HCT116 (cell line): ENCODE results near the gene DGAT2. TPM values are rescaled to one million over a fixed set of nuclear protein-coding genes. Genes with fewer than 3 reads are reported as not detected.

Experiments used
- ATAC-seq: fragments of 200-7000 bp; cut with Tn5 transposase; 2 replicates; pipeline ENCODE4 v1.9.1; 2020; ENCODE audit warnings: mild to moderate bottlenecking, moderate library complexity
- BruUV-seq: library from RNA; stranded (reverse); fragments of 400-500 nt; replicated peaks from 2 replicates; lab custom pipeline; 2021; lab: Mats Ljungman, UMichigan
- CTCF ChIA-PET: fragments of 300-600 bp; sonication (Branson Sonifier 250); formaldehyde crosslinking; loops from one replicate; lab custom pipeline; 2021; ENCODE audit warnings: antibody characterized with exemption; lab: Charles Lee
- POLR2A ChIA-PET: fragments of 300-600, 350-600 bp; sonication (Branson Sonifier 250); formaldehyde crosslinking; loops from one replicate; lab custom pipeline; 2021; ENCODE audit warnings: antibody characterized with exemption; lab: Charles Lee
- RAD21 ChIA-PET, 2 experiments: fragments of 300-600 bp; sonication (Branson Sonifier 250); formaldehyde crosslinking; loops; one replicate each; lab custom pipeline; 2023; ENCODE audit warnings: low total read pairs in 2 of 2; ENCODE audit not compliant: uncharacterized antibody in 2 of 2, unreplicated experiment in 2 of 2, low non-redundant PET in 1 of 2; lab: Charles Lee
- DNase-seq: peaks from one replicate; pipeline ENCODE4 v3.0.0-alpha.2; 2010; ENCODE audit warnings: low read depth, low spot score
- H2AFZ ChIP-seq: fragments of 200-600 bp; shearing (Covaris generic), sonication (generic); 2 replicates; pipeline ENCODE4 v1.6.1; 2017; ENCODE audit warnings: low read depth, mixed run types, mixed read lengths, antibody characterized with exemption, low read length; ENCODE audit not compliant: poor library complexity, severe bottlenecking
- H3K27ac ChIP-seq: 2 replicates; pipeline ENCODE4 v1.5.1; 2012; ENCODE audit warnings: low read depth, low read length
- H3K27me3 ChIP-seq: fragments of 200-600 bp; sonication (generic); 2 replicates; pipeline ENCODE4 v1.6.1; 2016; ENCODE audit warnings: mixed run types, low read length, mixed read lengths; ENCODE audit not compliant: insufficient read depth
- H3K36me3 ChIP-seq, 2 experiments: fragments of 200-500 bp in 1 of 2; fragments of 200-600 bp in 1 of 2; sonication (Bioruptor generic) in 1 of 2; sonication (generic) in 1 of 2; 2 replicates each; pipeline versions ENCODE4 v1.5.1 to v1.6.1; 2014 to 2016; ENCODE audit warnings: low read length in 2 of 2, inconsistent platforms in 1 of 2, mixed read lengths in 1 of 2, mixed run types in 1 of 2; ENCODE audit not compliant: insufficient read depth in 2 of 2, control insufficient read depth in 1 of 2
- H3K4me1 ChIP-seq, 2 experiments: fragments of 200-600 bp in 1 of 2; sonication (generic) in 1 of 2; 2 replicates each; pipeline versions ENCODE4 v1.5.1 to v1.6.1; 2012 to 2017; ENCODE audit warnings: low read length in 2 of 2, inconsistent platforms in 1 of 2, mild to moderate bottlenecking in 1 of 2, mixed read lengths in 1 of 2, mixed run types in 1 of 2, moderate library complexity in 1 of 2; ENCODE audit not compliant: insufficient read depth in 2 of 2, control insufficient read depth in 1 of 2
- H3K4me2 ChIP-seq: fragments of 200-600 bp; sonication (generic); 2 replicates; pipeline ENCODE4 v1.6.1; 2017; ENCODE audit warnings: mixed run types, low read length, mixed read lengths
- H3K4me3 ChIP-seq, 2 experiments: fragments of 200-600 bp in 1 of 2; sonication (generic) in 1 of 2; replicated peaks in 1 of 2; 2 replicates each; pipeline ENCODE4 v1.5.1; 2011 to 2016; ENCODE audit warnings: low read length in 2 of 2, control low read depth in 1 of 2, low read depth in 1 of 2, mild to moderate bottlenecking in 1 of 2, mixed read lengths in 1 of 2, mixed run types in 1 of 2
- H3K79me2 ChIP-seq: fragments of 200-600 bp; sonication (generic); 2 replicates; pipeline ENCODE4 v1.6.1; 2017; ENCODE audit warnings: mild to moderate bottlenecking, mixed run types, low read length, moderate library complexity, mixed read lengths; ENCODE audit not compliant: insufficient read depth
- H3K9ac ChIP-seq: fragments of 200-600 bp; sonication (generic); 2 replicates; pipeline ENCODE4 v1.6.1; 2016; ENCODE audit warnings: low read length, mixed read lengths
- H3K9me2 ChIP-seq: fragments of 200-600 bp; sonication (generic), shearing (Covaris generic); 2 replicates; pipeline ENCODE4 v1.6.1; 2017; ENCODE audit warnings: mixed run types, mild to moderate bottlenecking, moderate library complexity; ENCODE audit not compliant: insufficient read depth
- H3K9me3 ChIP-seq, 2 experiments: fragments of 200-500 bp in 1 of 2; fragments of 200-600 bp in 1 of 2; sonication (Bioruptor generic) in 1 of 2; sonication (generic) in 1 of 2; 2 replicates each; pipeline ENCODE4 v1.6.1; 2014 to 2017; ENCODE audit warnings: low read length in 2 of 2, mixed read lengths in 2 of 2, inconsistent platforms in 1 of 2, low read depth in 1 of 2, mild to moderate bottlenecking in 1 of 2, mixed run types in 1 of 2, moderate library complexity in 1 of 2; ENCODE audit not compliant: control insufficient read depth in 1 of 2, insufficient read depth in 1 of 2
- H4K20me1 ChIP-seq: fragments of 200-600 bp; sonication (generic), shearing (Covaris generic); 2 replicates; pipeline ENCODE4 v1.6.1; 2017; ENCODE audit warnings: mixed run types, mild to moderate bottlenecking, moderate library complexity; ENCODE audit not compliant: insufficient read depth
- EGR1 ChIP-seq: IDR thresholded peaks from 2 replicates; pipeline ENCODE4 v1.6.1; 2012; ENCODE audit warnings: low read depth
- EZH2 ChIP-seq: fragments of 200-600 bp; sonication (generic); IDR thresholded peaks from 2 replicates; pipeline ENCODE4 v1.6.1; 2017; ENCODE audit warnings: antibody characterized with exemption, mixed run types
- EZH2phosphoT487 ChIP-seq: fragments of 200-600 bp; IDR thresholded peaks from 2 replicates; pipeline ENCODE4 v1.6.1; 2018; ENCODE audit warnings: antibody characterized with exemption, borderline replicate concordance
- POLR2A ChIP-seq: IDR thresholded peaks from 2 replicates; pipeline ENCODE4 v1.7.0; 2011; ENCODE audit warnings: borderline replicate concordance; ENCODE audit not compliant: insufficient read depth, insufficient read length; ENCODE audit errors: extremely low read depth
- POLR2AphosphoS5 ChIP-seq: IDR thresholded peaks from 2 replicates; pipeline ENCODE4 v1.6.1; 2011; ENCODE audit warnings: mild to moderate bottlenecking, low read depth, low read length, moderate library complexity
- RAD21 ChIP-seq: IDR thresholded peaks from 2 replicates; pipeline ENCODE4 v1.6.1; 2012; ENCODE audit warnings: low read depth, mild to moderate bottlenecking
- SIN3A ChIP-seq: IDR thresholded peaks from 2 replicates; pipeline ENCODE4 v1.6.1; 2012; ENCODE audit warnings: low read depth
- SP1 ChIP-seq: IDR thresholded peaks from 2 replicates; pipeline ENCODE4 v1.6.1; 2012; ENCODE audit warnings: low read depth
- SRF ChIP-seq: IDR thresholded peaks from 2 replicates; pipeline ENCODE4 v1.6.1; 2012; ENCODE audit warnings: low read depth
- YY1 ChIP-seq: IDR thresholded peaks from 2 replicates; pipeline ENCODE4 v1.6.1; 2011; ENCODE audit warnings: low read length, low read depth, moderate library complexity, mild to moderate bottlenecking; ENCODE audit not compliant: insufficient replicate concordance; ENCODE audit errors: extremely low read depth
- intact Hi-C: fragments of 100-400 bp; cut with micrococcal nuclease; formaldehyde crosslinking; loops from 2 replicates; pipeline ENCODE4 v1.10.0; 2022
- total RNA-seq: library from RNA; stranded (reverse); gene quantifications from one replicate; pipeline ENCODE4 v1.2.1, GENCODE V29; 2021; ENCODE audit not compliant: unreplicated experiment
- TF ChIP-seq, protein P1 (sequence below): IDR thresholded peaks from 2 replicates; pipeline ENCODE4 v1.6.1; 2011; ENCODE audit warnings: mild to moderate bottlenecking, low read length, moderate library complexity; ENCODE audit not compliant: insufficient replicate concordance; ENCODE audit errors: extremely low read depth
- TF ChIP-seq, protein P2 (sequence below): IDR thresholded peaks from 2 replicates; pipeline ENCODE4 v1.6.1; 2012; ENCODE audit warnings: low read depth
- TF ChIP-seq, protein P3 (sequence below): IDR thresholded peaks from 2 replicates; pipeline ENCODE4 v1.6.1; 2012

DGAT2 gene
- total RNA-seq, 1 experiment from 2014 or later = 2.4 TPM

DNA sequence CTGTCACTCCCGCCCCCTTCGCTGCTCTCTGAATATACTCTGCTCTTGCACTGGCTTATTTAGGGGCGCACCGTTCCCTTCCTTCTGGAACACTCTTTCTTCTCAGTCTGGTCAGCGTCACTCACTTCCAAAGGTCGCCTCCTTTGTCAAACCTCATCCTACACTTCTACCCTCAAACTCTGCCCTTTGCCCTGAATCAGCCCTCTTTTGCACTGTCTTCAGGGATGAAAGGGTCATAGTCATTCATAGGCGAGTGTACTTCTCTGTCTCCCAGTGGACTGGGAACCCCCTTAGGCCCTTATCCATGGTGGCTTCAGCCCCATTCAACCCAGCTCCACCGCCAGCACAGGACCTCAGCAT is 35.5 kb upstream of the DGAT2 start:
- CTCF ChIA-PET = no interaction called here
- H3K4me2 ChIP-seq = no peak overlapping the region
- H3K27ac ChIP-seq = no peak overlapping the region
- no peak for DNase-seq
- H3K27me3 ChIP-seq = no peaks in the 10 kb centered on the region
- no peaks in the 10 kb centered on the region for H3K9me2 ChIP-seq
- no peaks in the 10 kb centered on the region for H3K36me3 ChIP-seq
- H2AFZ ChIP-seq = no peak overlapping the region
- no peaks in the 10 kb centered on the region for H3K79me2 ChIP-seq
- no peak for ATAC-seq
- RAD21 ChIA-PET = no interaction called here
- no peak overlapping the region for H3K4me3 ChIP-seq
- no peaks in the 10 kb centered on the region for H3K9me3 ChIP-seq
- no peaks in the 10 kb centered on the region for H3K4me1 ChIP-seq
- no TSS peak for BruUV-seq
- no peaks in the 10 kb centered on the region for H4K20me1 ChIP-seq
- no peak overlapping the region for H3K9ac ChIP-seq
- intact Hi-C loops = no loop called here
- TF ChIP-seq, protein P1, sequence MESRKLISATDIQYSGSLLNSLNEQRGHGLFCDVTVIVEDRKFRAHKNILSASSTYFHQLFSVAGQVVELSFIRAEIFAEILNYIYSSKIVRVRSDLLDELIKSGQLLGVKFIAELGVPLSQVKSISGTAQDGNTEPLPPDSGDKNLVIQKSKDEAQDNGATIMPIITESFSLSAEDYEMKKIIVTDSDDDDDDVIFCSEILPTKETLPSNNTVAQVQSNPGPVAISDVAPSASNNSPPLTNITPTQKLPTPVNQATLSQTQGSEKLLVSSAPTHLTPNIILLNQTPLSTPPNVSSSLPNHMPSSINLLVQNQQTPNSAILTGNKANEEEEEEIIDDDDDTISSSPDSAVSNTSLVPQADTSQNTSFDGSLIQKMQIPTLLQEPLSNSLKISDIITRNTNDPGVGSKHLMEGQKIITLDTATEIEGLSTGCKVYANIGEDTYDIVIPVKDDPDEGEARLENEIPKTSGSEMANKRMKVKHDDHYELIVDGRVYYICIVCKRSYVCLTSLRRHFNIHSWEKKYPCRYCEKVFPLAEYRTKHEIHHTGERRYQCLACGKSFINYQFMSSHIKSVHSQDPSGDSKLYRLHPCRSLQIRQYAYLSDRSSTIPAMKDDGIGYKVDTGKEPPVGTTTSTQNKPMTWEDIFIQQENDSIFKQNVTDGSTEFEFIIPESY = no peak
- TF ChIP-seq RAD21 = no peak
- TF ChIP-seq, protein P2, sequence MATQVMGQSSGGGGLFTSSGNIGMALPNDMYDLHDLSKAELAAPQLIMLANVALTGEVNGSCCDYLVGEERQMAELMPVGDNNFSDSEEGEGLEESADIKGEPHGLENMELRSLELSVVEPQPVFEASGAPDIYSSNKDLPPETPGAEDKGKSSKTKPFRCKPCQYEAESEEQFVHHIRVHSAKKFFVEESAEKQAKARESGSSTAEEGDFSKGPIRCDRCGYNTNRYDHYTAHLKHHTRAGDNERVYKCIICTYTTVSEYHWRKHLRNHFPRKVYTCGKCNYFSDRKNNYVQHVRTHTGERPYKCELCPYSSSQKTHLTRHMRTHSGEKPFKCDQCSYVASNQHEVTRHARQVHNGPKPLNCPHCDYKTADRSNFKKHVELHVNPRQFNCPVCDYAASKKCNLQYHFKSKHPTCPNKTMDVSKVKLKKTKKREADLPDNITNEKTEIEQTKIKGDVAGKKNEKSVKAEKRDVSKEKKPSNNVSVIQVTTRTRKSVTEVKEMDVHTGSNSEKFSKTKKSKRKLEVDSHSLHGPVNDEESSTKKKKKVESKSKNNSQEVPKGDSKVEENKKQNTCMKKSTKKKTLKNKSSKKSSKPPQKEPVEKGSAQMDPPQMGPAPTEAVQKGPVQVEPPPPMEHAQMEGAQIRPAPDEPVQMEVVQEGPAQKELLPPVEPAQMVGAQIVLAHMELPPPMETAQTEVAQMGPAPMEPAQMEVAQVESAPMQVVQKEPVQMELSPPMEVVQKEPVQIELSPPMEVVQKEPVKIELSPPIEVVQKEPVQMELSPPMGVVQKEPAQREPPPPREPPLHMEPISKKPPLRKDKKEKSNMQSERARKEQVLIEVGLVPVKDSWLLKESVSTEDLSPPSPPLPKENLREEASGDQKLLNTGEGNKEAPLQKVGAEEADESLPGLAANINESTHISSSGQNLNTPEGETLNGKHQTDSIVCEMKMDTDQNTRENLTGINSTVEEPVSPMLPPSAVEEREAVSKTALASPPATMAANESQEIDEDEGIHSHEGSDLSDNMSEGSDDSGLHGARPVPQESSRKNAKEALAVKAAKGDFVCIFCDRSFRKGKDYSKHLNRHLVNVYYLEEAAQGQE = no peak
- no peak for TF ChIP-seq EZH2phosphoT487
- no peak for TF ChIP-seq EZH2
- TF ChIP-seq YY1 = no peak
- TF ChIP-seq SP1 = no peak
- no peak for TF ChIP-seq POLR2AphosphoS5
- TF ChIP-seq SIN3A = no peak
- no peak for TF ChIP-seq SRF
- TF ChIP-seq, protein P3, sequence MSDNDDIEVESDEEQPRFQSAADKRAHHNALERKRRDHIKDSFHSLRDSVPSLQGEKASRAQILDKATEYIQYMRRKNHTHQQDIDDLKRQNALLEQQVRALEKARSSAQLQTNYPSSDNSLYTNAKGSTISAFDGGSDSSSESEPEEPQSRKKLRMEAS = no peak
- no peak for TF ChIP-seq EGR1
- no peak for TF ChIP-seq POLR2A
- POLR2A ChIA-PET = no interaction called here
